K562 (cell line): ENCODE data around the gene SLC30A9. TPM values are rescaled to one million over a fixed set of nuclear protein-coding genes. Genes with fewer than 3 reads are reported as not detected.

ENCODE experiments used
- ATAC-seq: fragments of 200-7000 bp; cut with Tn5 transposase; 3 replicates; pipeline ENCODE4 v1.9.1; 2020; ENCODE audit warnings: moderate library complexity
- BruUV-seq: library from RNA; stranded (reverse); fragments of 400-500 nt; replicated peaks from 2 replicates; lab custom pipeline; 2021; lab: Mats Ljungman, UMichigan
- CTCF ChIA-PET: fragments of 300-600 bp; formaldehyde crosslinking; extraction: SDS; loops from one replicate; lab custom pipeline; 2021; ENCODE audit warnings: low intra/inter-chr PET ratio; lab: Yijun Ruan, JAX
- POLR2A ChIA-PET: fragments of 300-600, 350-650 bp; sonication (Branson Sonifier 250); formaldehyde crosslinking; extraction: SDS; loops from one replicate; lab custom pipeline; 2021; ENCODE audit warnings: antibody characterized with exemption, inconsistent platforms; lab: Yijun Ruan, JAX
- DNase-seq, 4 experiments: peaks; one replicate each; pipeline versions ENCODE4 v3.0.0 to v3.0.0-alpha.2; 2011 to 2018; ENCODE audit warnings: low spot score in 3 of 4, mixed read lengths in 3 of 4; ENCODE audit errors: extremely low read depth in 1 of 4
- FAIRE-seq: peaks from 2 replicates; lab custom pipeline; 2011; peaks lifted over from hg19 to GRCh38; lab: Jason Lieb, UNC
- H2AFZ ChIP-seq: 2 replicates; pipeline ENCODE4 v1.6.0; 2011; ENCODE audit warnings: low read depth, low read length, control low read depth, inconsistent platforms
- H3K27ac ChIP-seq: fragments of 200-600 bp; 3 replicates; pipeline ENCODE4 v1.8.0; 2011; ENCODE audit warnings: low read depth, mild to moderate bottlenecking, control low read depth, inconsistent platforms, low read length, moderate library complexity, mixed read lengths; ENCODE audit errors: extremely low read depth
- H3K27me3 ChIP-seq, 2 experiments: fragments of 300-600 bp in 1 of 2; 2 replicates in 1 of 2; 3 replicates in 1 of 2; pipeline versions ENCODE4 v1.6.0 to v1.8.0; 2011; ENCODE audit warnings: inconsistent platforms in 2 of 2, low read length in 2 of 2, mild to moderate bottlenecking in 1 of 2, mixed read lengths in 1 of 2, moderate library complexity in 1 of 2; ENCODE audit not compliant: control insufficient read depth in 2 of 2, insufficient read depth in 2 of 2
- H3K36me3 ChIP-seq: fragments of 300-600 bp; 3 replicates; pipeline ENCODE4 v1.8.0; 2011; ENCODE audit warnings: mild to moderate bottlenecking, low read length, inconsistent platforms; ENCODE audit not compliant: control insufficient read depth, insufficient read depth
- H3K4me1 ChIP-seq, 2 experiments: fragments of 200-600 bp in 1 of 2; replicated peaks in 1 of 2; 2 replicates in 1 of 2; 3 replicates in 1 of 2; pipeline versions ENCODE4 v1.5.1 to v1.8.0; 2011; ENCODE audit warnings: inconsistent platforms in 2 of 2, low read length in 2 of 2, mild to moderate bottlenecking in 1 of 2, mixed read lengths in 1 of 2, moderate library complexity in 1 of 2; ENCODE audit not compliant: control insufficient read depth in 2 of 2, insufficient read depth in 2 of 2
- H3K4me2 ChIP-seq: 2 replicates; pipeline ENCODE4 v1.6.1; 2011; ENCODE audit warnings: low read length, control low read depth, inconsistent platforms, mixed read lengths; ENCODE audit not compliant: insufficient read depth
- H3K4me3 ChIP-seq: fragments of 200-600 bp; sonication (generic), shearing (Covaris generic); 2 replicates; pipeline ENCODE4 v1.5.1; 2016; ENCODE audit warnings: control low read depth, inconsistent platforms
- H3K79me2 ChIP-seq: fragments of 200-600 bp; 3 replicates; pipeline ENCODE4 v1.8.0; 2011; ENCODE audit warnings: low read length, inconsistent platforms; ENCODE audit not compliant: control insufficient read depth, insufficient read depth
- H3K9ac ChIP-seq, 2 experiments: 2 replicates each; pipeline versions ENCODE4 v1.6.0 to v1.6.1; 2011; ENCODE audit warnings: low read depth in 2 of 2, low read length in 2 of 2, control low read depth in 1 of 2, inconsistent platforms in 1 of 2, mild to moderate bottlenecking in 1 of 2, mixed read lengths in 1 of 2; ENCODE audit not compliant: insufficient read depth in 1 of 2
- H3K9me1 ChIP-seq: one replicate; pipeline ENCODE4 v1.6.0; 2011; ENCODE audit warnings: inconsistent platforms, mild to moderate bottlenecking, low read length, moderate library complexity; ENCODE audit not compliant: control insufficient read depth, insufficient read depth
- H3K9me3 ChIP-seq: replicated peaks from 2 replicates; pipeline ENCODE4 v1.5.1; 2011; ENCODE audit warnings: low read depth, low read length, inconsistent platforms; ENCODE audit not compliant: control insufficient read depth, insufficient read depth
- H4K20me1 ChIP-seq: replicated peaks from 2 replicates; pipeline ENCODE4 v1.6.1; 2011; ENCODE audit warnings: low read length, inconsistent platforms, mixed read lengths; ENCODE audit not compliant: control insufficient read depth, insufficient read depth
- ATF7 ChIP-seq: fragments of 450-650 bp; IDR thresholded peaks from 2 replicates; pipeline ENCODE4 v1.7.1; 2014; ENCODE audit warnings: mild to moderate bottlenecking, moderate library complexity
- BCLAF1 ChIP-seq, 2 experiments: fragments of 450-650 bp in 1 of 2; IDR thresholded peaks; 2 replicates each; pipeline ENCODE4 v1.6.1; 2011 to 2017; ENCODE audit warnings: low read depth in 2 of 2, antibody characterized with exemption in 1 of 2, borderline replicate concordance in 1 of 2, low read length in 1 of 2, mild to moderate bottlenecking in 1 of 2, mixed read lengths in 1 of 2; ENCODE audit not compliant: control insufficient read depth in 1 of 2
- BRF1 ChIP-seq: IDR thresholded peaks from 3 replicates; pipeline ENCODE4 v1.6.1; 2011; ENCODE audit warnings: borderline replicate concordance, mild to moderate bottlenecking; ENCODE audit not compliant: insufficient read length; ENCODE audit errors: extremely low read depth
- ELF4 ChIP-seq: fragments of 450-650 bp; formaldehyde crosslinking; IDR thresholded peaks from 2 replicates; pipeline ENCODE4 v1.4.0; 2022; ENCODE audit warnings: missing genetic modification characterization
- GATAD2B ChIP-seq: fragments of 450-650 bp; IDR thresholded peaks from 2 replicates; pipeline ENCODE4 v1.6.1; 2017; ENCODE audit warnings: mild to moderate bottlenecking, borderline replicate concordance
- GTF2A2 ChIP-seq: IDR thresholded peaks from 2 replicates; pipeline ENCODE4 v1.6.1; 2016; ENCODE audit warnings: mild to moderate bottlenecking, missing genetic modification characterization, missing compliant biosample characterization
- NR2F6 ChIP-seq: fragments of 450-650 bp; formaldehyde crosslinking; IDR thresholded peaks from 2 replicates; pipeline ENCODE4 v1.4.0; 2020; ENCODE audit warnings: mild to moderate bottlenecking
- POLR2H ChIP-seq: IDR thresholded peaks from 2 replicates; pipeline ENCODE4 v1.6.1; 2016; ENCODE audit warnings: missing genetic modification characterization, low read depth, mild to moderate bottlenecking, control low read depth, missing compliant biosample characterization, moderate library complexity
- RBBP5 ChIP-seq: fragments of 200-600 bp; sonication (generic); IDR thresholded peaks from 2 replicates; pipeline ENCODE4 v1.6.1; 2012; ENCODE audit warnings: borderline replicate concordance, mild to moderate bottlenecking, low read length, control low read depth, inconsistent platforms; ENCODE audit not compliant: insufficient read depth, poor library complexity, severe bottlenecking
- RBM22 ChIP-seq: fragments of 200-400 bp; formaldehyde crosslinking; IDR thresholded peaks from 2 replicates; pipeline ENCODE4 v1.6.1; 2018; ENCODE audit warnings: low read length, low read depth; ENCODE audit not compliant: poor library complexity, severe bottlenecking
- SAP30 ChIP-seq: fragments of 200-600 bp; sonication (generic); IDR thresholded peaks from 2 replicates; pipeline ENCODE4 v1.6.1; 2012; ENCODE audit warnings: borderline replicate concordance, low read depth, mild to moderate bottlenecking, moderate library complexity, low read length, control low read depth, inconsistent platforms; ENCODE audit not compliant: insufficient read depth, poor library complexity, severe bottlenecking
- TEAD1 ChIP-seq, 2 experiments: fragments of 450-650 bp in 1 of 2; sonication (generic) in 1 of 2; formaldehyde crosslinking; IDR thresholded peaks; 2 replicates each; pipeline versions ENCODE4 v1.4.0 to v1.8.0; 2020 to 2022; ENCODE audit warnings: mild to moderate bottlenecking in 2 of 2, missing genetic modification reagents in 1 of 2
- TSC22D4 ChIP-seq: fragments of 450-650 bp; IDR thresholded peaks from 2 replicates; pipeline ENCODE4 v1.6.1; 2016; ENCODE audit warnings: missing genetic modification characterization, missing biosample characterization, control low read depth
- ZNF133 ChIP-seq: fragments of 250-450 bp; sonication (Bioruptor Pico); IDR thresholded peaks from 2 replicates; pipeline ENCODE4 v1.4.0; 2020; ENCODE audit warnings: mild to moderate bottlenecking
- ZNF507 ChIP-seq: conservative IDR thresholded peaks from 2 replicates; pipeline ENCODE4 v1.6.1; 2017; ENCODE audit warnings: missing genetic modification characterization, missing compliant biosample characterization
- ZNF696 ChIP-seq: fragments of 250-450 bp; sonication (Bioruptor Pico); conservative IDR thresholded peaks from 2 replicates; pipeline ENCODE4 v1.4.0; 2020; ENCODE audit warnings: mild to moderate bottlenecking, moderate library complexity
- WGBS: fragments of 100-300 bp; shearing (Covaris generic); methylation state at CpG from one replicate; pipeline ENCODE4 v1.1.6; 2016; ENCODE audit warnings: low coverage, mixed read lengths; ENCODE audit not compliant: insufficient coverage; ENCODE audit errors: missing lambda C conversion rate; 5-methylcytosine and 5-hydroxymethylcytosine counted together
- in situ Hi-C: fragments of 300-500 bp; cut with MboI; formaldehyde crosslinking; loops from 4 replicates; pipeline ENCODE4 v1.15.0; 2018; ENCODE audit warnings: inconsistent platforms, mixed read lengths
- intact Hi-C: fragments of 100-400 bp; cut with micrococcal nuclease; formaldehyde crosslinking; loops from 2 replicates; pipeline ENCODE4 v1.14.2; 2022
- polyA plus RNA-seq, 8 experiments: library from polyadenylated mRNA; depleted of rRNA in 4 of 8; stranded (reverse) in 5 of 8; unstranded in 3 of 8; fragments of >200 nt; fragmentation: Nextera tagmentation in 2 of 8; fragmentation: Illumina TruSeq in 1 of 8; extraction: Ambion mirVana in 2 of 8; extraction: Trizol in 1 of 8; gene quantifications; 2 replicates each; pipeline versions ENCODE4 v1.2.1 to v1.2.3, GENCODE V29; 2011 to 2014; ENCODE audit warnings: inconsistent platforms in 1 of 8, missing spikeins in 1 of 8
- total RNA-seq, 7 experiments: library from RNA; depleted of rRNA in 6 of 7; stranded (reverse); fragments of >200 nt in 6 of 7; fragmentation: Illumina TruSeq in 2 of 7; extraction: Trizol in 2 of 7; gene quantifications; 2 replicates each; pipeline versions ENCODE4 v1.2.1 to v1.2.3, GENCODE V29; 2011 to 2021; ENCODE audit warnings: low replicate concordance in 1 of 7

SLC30A9 gene
- total and polyA plus RNA-seq, 9 of the 15 experiments (the other 6 are each of a cell fraction or from before 2014, with no cell fraction given), result 14.7 to 73.5 (median 51.6) TPM

GRCh38 chr4:42133006-42133405 lies 142.7 kb downstream of the SLC30A9 start:
- ATAC-seq (no peak), DNase-seq (no peak), FAIRE-seq (no peak)
- WGBS, result 0% methylated on average over 1 of the region's 1 CpG
- Histone ChIP-seq H3K9me3 (no peaks in the 10 kb centered on the region), H3K36me3 (no peaks in the 10 kb centered on the region), H2AFZ (no peak overlapping the region), H3K4me1 (no peaks in the 10 kb centered on the region), H4K20me1 (no peaks in the 10 kb centered on the region), H3K9ac (no peak overlapping the region), H3K27ac (no peak overlapping the region), H3K4me3 (no peak overlapping the region), H3K79me2 (no peaks in the 10 kb centered on the region), H3K27me3 (peaks cover 0 to 5% of the 10 kb centered on the region in 2 experiments; a peak in 3 of 5 replicates), H3K4me2 (no peak overlapping the region), H3K9me1 (no peaks in the 10 kb centered on the region)
- in situ Hi-C loops, result no loop called here
- ChIA-PET POLR2A (no interaction called here), CTCF (no interaction called here)
- BruUV-seq, result no TSS peak
- intact Hi-C loops, result no loop called here
- TF ChIP-seq ZNF696 (CRISPR knock-in tag) (no peak), NR2F6 (CRISPR knock-in tag) (no peak), SAP30 (no peak), POLR2H (tag) (no peak), GTF2A2 (no peak), GATAD2B (no peak), ATF7 (no peak), ELF4 (CRISPR knock-in tag) (no peak), ZNF507 (tag) (no peak), TEAD1 (CRISPR knock-in tag; IDR thresholded peaks at IDR 0.05) (no peak), RBM22 (no peak), BCLAF1 (IDR thresholded peaks at IDR 0.05; ENCODE audit: borderline replicate concordance in 1 of 2, control insufficient read depth in 1 of 2, low read depth in 2 of 2, low read length in 1 of 2) (no peak), ZNF133 (no peak), RBBP5 (no peak), TSC22D4 (tag) (no peak), BRF1 (no peak)
